BE2C (cell line): Measurements from ENCODE around the gene D2HGDH.
"Not testable (repeated sequence)": the region's sequence is repeated elsewhere in the genome, so short reads cannot be mapped to it uniquely, and the experiment has no call there.

Experiments used
- DNase-seq: peaks from one replicate; pipeline ENCODE4 v3.0.0-alpha.2; 2020
- H3K27me3 ChIP-seq: fragments of 250-450 bp; sonication (Bioruptor Pico); 2 replicates; pipeline ENCODE4 v1.5.1; 2020; ENCODE audit warnings: mild to moderate bottlenecking
- H3K36me3 ChIP-seq: fragments of 250-450 bp; sonication (Bioruptor Pico); 2 replicates; pipeline ENCODE4 v1.5.1; 2020; ENCODE audit warnings: mild to moderate bottlenecking
- H3K4me1 ChIP-seq: fragments of 250-450 bp; sonication (Bioruptor Pico); 2 replicates; pipeline ENCODE4 v1.5.1; 2020
- H3K4me3 ChIP-seq: 2 replicates; pipeline ENCODE4 v1.5.1; 2011; ENCODE audit warnings: low read depth, low read length
- H3K9me3 ChIP-seq: fragments of 250-450 bp; sonication (Bioruptor Pico); 2 replicates; pipeline ENCODE4 v1.5.1; 2020
- CTCF ChIP-seq: IDR thresholded peaks from 2 replicates; pipeline ENCODE4 v1.5.1; 2012; ENCODE audit warnings: mild to moderate bottlenecking, low read depth, low read length

The D2HGDH gene

GRCh38 chr2:241804326-241805229 is 70.1 kb downstream of the D2HGDH start:
- H3K4me3 ChIP-seq: 0 out of 2 replicates have a peak overlapping the region, but pooled peaks have one; percentile 24
- no peaks in the 10 kb centered on the region for H3K27me3 ChIP-seq
- H3K4me1 ChIP-seq: peaks cover 34% of the 10 kb centered on the region
- H3K9me3 ChIP-seq: no peaks in the 10 kb centered on the region
- DNase-seq: peak; percentile 78
- H3K36me3 ChIP-seq: no peaks in the 10 kb centered on the region
- peak; percentile 36; the same call in 1 of the 2 replicates for TF ChIP-seq CTCF

GRCh38 chr2:241806217-241806616 is 71.8 kb downstream of the D2HGDH start:
- H3K36me3 ChIP-seq: not testable (repeated sequence)

GRCh38 chr2:241808051-241808720 is 73.8 kb downstream of the D2HGDH start:
- no peaks in the 10 kb centered on the region for H3K9me3 ChIP-seq
- peak; percentile 53 for DNase-seq
- 0 out of 2 replicates have a peak, but pooled peaks have one; percentile 2 for TF ChIP-seq CTCF
- H3K27me3 ChIP-seq: no peaks in the 10 kb centered on the region
- H3K36me3 ChIP-seq: no peaks in the 10 kb centered on the region
- H3K4me1 ChIP-seq: peaks cover 32% of the 10 kb centered on the region
- H3K4me3 ChIP-seq: no peak overlapping the region

More at GRCh38 chr2:241806217-241806616, 71.8 kb downstream of the D2HGDH start:
- peaks cover 43% of the 10 kb centered on the region for H3K4me1 ChIP-seq
- H3K27me3 ChIP-seq, H3K4me3 ChIP-seq, H3K9me3 ChIP-seq: not testable (repeated sequence)
- peak; percentile 55 for DNase-seq

- H3K27me3 ChIP-seq: no peaks in the 10 kb centered on the region
- peaks cover 32% of the 10 kb centered on the region for H3K4me1 ChIP-seq
- no peaks in the 10 kb centered on the region for H3K9me3 ChIP-seq
- peak; percentile 51 for DNase-seq
- no peaks in the 10 kb centered on the region for H3K36me3 ChIP-seq
- 0 out of 2 replicates have a peak, but pooled peaks have one; percentile 0 for TF ChIP-seq CTCF
- H3K4me3 ChIP-seq: no peak within 1 kb of the TSS
Measured at GRCh38 chr2:241808721-241809382, 74.4 kb downstream of the D2HGDH start, which contains the start of gene NEU4. Gene NEU4, plus strand, starts transcription at chr2:241809193. Its CDS starts 5,292 bp downstream, at chr2:241814485.

- DNase-seq: peak; percentile 12
- TF ChIP-seq CTCF: no peak
- H3K4me1 ChIP-seq: peaks cover 24% of the 10 kb centered on the region
- no peaks in the 10 kb centered on the region for H3K9me3 ChIP-seq
- no peak overlapping the region for H3K4me3 ChIP-seq
- no peaks in the 10 kb centered on the region for H3K27me3 ChIP-seq
- no peaks in the 10 kb centered on the region for H3K36me3 ChIP-seq
Measured at GRCh38 chr2:241809383-241810306, 75.2 kb downstream of the D2HGDH start.
